ENCODE data around the gene CYGB. TPM values are rescaled to one million over a fixed set of nuclear protein-coding genes. Genes with fewer than 3 reads are reported as not detected.

CYGB gene
- total and polyA plus RNA-seq, 9 of the 15 experiments (the other 6 are each of a cell fraction or from before 2014, with no cell fraction given): 0.08 to 0.95 (median 0.18) TPM; not detected in 5

DNA sequence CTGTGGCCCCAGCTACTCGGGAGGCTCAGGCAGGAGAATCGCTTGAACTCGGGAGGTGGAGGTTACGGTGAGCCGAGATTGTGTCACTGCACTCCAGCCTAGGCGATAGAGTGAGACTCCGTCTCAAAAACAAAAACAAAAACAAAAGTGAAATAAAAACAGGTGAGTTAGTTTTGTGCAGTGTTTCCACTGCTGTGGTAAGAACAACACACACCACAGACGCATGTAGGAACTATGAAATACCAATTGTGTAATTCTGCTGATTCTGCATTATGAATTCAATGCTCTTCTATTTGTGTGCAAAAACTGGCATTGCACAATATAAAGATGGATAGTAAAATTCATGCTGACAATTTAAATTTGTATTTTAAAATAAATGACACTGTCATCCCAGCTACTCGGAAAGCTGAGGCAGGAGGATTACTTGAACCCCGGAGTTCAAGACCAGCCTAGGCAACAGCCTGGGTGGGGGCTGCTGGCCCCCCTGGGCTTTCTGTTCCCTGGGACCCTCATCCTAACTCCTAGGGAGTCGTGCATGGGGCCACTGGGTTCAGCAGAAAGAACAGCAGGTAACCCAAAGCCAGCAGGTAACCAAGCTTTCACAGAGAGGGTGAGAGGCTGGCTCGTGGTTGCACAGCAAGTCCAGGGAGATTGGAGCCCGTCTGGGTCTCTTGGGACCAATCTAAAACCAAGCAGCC is 25.7 kb downstream of the CYGB start (continued):
- TF ChIP-seq, protein P1, sequence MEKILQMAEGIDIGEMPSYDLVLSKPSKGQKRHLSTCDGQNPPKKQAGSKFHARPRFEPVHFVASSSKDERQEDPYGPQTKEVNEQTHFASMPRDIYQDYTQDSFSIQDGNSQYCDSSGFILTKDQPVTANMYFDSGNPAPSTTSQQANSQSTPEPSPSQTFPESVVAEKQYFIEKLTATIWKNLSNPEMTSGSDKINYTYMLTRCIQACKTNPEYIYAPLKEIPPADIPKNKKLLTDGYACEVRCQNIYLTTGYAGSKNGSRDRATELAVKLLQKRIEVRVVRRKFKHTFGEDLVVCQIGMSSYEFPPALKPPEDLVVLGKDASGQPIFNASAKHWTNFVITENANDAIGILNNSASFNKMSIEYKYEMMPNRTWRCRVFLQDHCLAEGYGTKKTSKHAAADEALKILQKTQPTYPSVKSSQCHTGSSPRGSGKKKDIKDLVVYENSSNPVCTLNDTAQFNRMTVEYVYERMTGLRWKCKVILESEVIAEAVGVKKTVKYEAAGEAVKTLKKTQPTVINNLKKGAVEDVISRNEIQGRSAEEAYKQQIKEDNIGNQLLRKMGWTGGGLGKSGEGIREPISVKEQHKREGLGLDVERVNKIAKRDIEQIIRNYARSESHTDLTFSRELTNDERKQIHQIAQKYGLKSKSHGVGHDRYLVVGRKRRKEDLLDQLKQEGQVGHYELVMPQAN (IDR thresholded peaks at IDR 0.05; ENCODE audit: borderline replicate concordance): no peak
- TF ChIP-seq, protein P2, sequence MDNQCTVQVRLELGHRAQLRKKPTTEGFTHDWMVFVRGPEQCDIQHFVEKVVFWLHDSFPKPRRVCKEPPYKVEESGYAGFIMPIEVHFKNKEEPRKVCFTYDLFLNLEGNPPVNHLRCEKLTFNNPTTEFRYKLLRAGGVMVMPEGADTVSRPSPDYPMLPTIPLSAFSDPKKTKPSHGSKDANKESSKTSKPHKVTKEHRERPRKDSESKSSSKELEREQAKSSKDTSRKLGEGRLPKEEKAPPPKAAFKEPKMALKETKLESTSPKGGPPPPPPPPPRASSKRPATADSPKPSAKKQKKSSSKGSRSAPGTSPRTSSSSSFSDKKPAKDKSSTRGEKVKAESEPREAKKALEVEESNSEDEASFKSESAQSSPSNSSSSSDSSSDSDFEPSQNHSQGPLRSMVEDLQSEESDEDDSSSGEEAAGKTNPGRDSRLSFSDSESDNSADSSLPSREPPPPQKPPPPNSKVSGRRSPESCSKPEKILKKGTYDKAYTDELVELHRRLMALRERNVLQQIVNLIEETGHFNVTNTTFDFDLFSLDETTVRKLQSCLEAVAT (IDR thresholded peaks at IDR 0.05): no peak
- TF ChIP-seq ZFP36 (IDR thresholded peaks at IDR 0.05; ENCODE audit: low read depth, low read length, partially characterized antibody): peak; percentile 40
- TF ChIP-seq ADNP (tag; IDR thresholded peaks at IDR 0.05): no peak
- TF ChIP-seq RFX7 (CRISPR knock-in tag; IDR thresholded peaks at IDR 0.05): no peak
- no peak for TF ChIP-seq BMI1 (IDR thresholded peaks at IDR 0.05; ENCODE audit: low read length)
- no peak for TF ChIP-seq MTA2 (IDR thresholded peaks at IDR 0.05; ENCODE audit: low read depth)
- no peak for TF ChIP-seq CEBPG (CRISPR knock-in tag; IDR thresholded peaks at IDR 0.05)
- TF ChIP-seq CEBPG (tag; conservative IDR thresholded peaks at IDR 0.05 in 1 of 2, IDR thresholded peaks at IDR 0.05 in 1 of 2): peak; percentile 37 to 48; a peak in 3 of 4 replicates
- TF ChIP-seq SMAD1 (IDR thresholded peaks at IDR 0.05; ENCODE audit: low read depth, low read length, partially characterized antibody): no peak
- TF ChIP-seq EP400 (IDR thresholded peaks at IDR 0.05): no peak
- peak; percentile 80 for TF ChIP-seq CEBPB (tag; IDR thresholded peaks at IDR 0.05)

All from K562 (cell line).